Mesenchymal stem cell (in vitro differentiated cells and primary cell): Measurements from ENCODE around the gene AGPS.

ENCODE experiments used
- DNase-seq: peaks from one replicate; pipeline ENCODE4 v3.0.0-alpha.2; 2013
- H2AFZ ChIP-seq: one replicate; pipeline ENCODE4 v1.6.1; 2013; ENCODE audit warnings: low read depth, mild to moderate bottlenecking, control low read depth, inconsistent platforms, low read length, moderate library complexity
- H2AK5ac ChIP-seq: 2 replicates; pipeline ENCODE4 v1.6.1; 2013; ENCODE audit warnings: low read length, moderate library complexity, mild to moderate bottlenecking, inconsistent platforms; ENCODE audit not compliant: severe bottlenecking
- H2BK120ac ChIP-seq: one replicate; pipeline ENCODE4 v1.6.1; 2013; ENCODE audit warnings: low read depth, mild to moderate bottlenecking, inconsistent platforms, low read length, moderate library complexity
- H2BK12ac ChIP-seq, 2 experiments: one replicate each; pipeline ENCODE4 v1.6.1; 2013; ENCODE audit warnings: inconsistent platforms in 2 of 2, low read length in 2 of 2, mild to moderate bottlenecking in 2 of 2, moderate library complexity in 2 of 2, control low read depth in 1 of 2
- H2BK15ac ChIP-seq: one replicate; pipeline ENCODE4 v1.6.1; 2013; ENCODE audit warnings: mild to moderate bottlenecking, low read depth, inconsistent platforms; ENCODE audit not compliant: poor library complexity, severe bottlenecking
- H2BK5ac ChIP-seq: 2 replicates; pipeline ENCODE4 v1.6.1; 2013; ENCODE audit warnings: low read depth, mild to moderate bottlenecking, low read length, control low read depth, inconsistent platforms; ENCODE audit not compliant: poor library complexity, severe bottlenecking
- H3K14ac ChIP-seq, 2 experiments: one replicate each; pipeline ENCODE4 v1.6.1; 2013; ENCODE audit warnings: inconsistent platforms in 2 of 2, low read length in 2 of 2, control low read depth in 1 of 2, mild to moderate bottlenecking in 1 of 2, moderate library complexity in 1 of 2
- H3K18ac ChIP-seq, 2 experiments: one replicate each; pipeline ENCODE4 v1.6.1; 2013; ENCODE audit warnings: inconsistent platforms in 2 of 2, low read length in 2 of 2, control low read depth in 1 of 2, low read depth in 1 of 2, mild to moderate bottlenecking in 1 of 2
- H3K23ac ChIP-seq, 2 experiments: one replicate each; pipeline ENCODE4 v1.6.1; 2013; ENCODE audit warnings: inconsistent platforms in 2 of 2, low read length in 2 of 2, mild to moderate bottlenecking in 2 of 2, moderate library complexity in 2 of 2, control low read depth in 1 of 2
- H3K27ac ChIP-seq: 2 replicates; pipeline ENCODE4 v1.5.1; 2013; ENCODE audit warnings: mild to moderate bottlenecking, moderate library complexity, low read length, control low read depth, inconsistent platforms; ENCODE audit not compliant: poor library complexity, severe bottlenecking
- H3K27me3 ChIP-seq, 2 experiments: 2 replicates each; pipeline versions ENCODE4 v1.6.1 to v1.7.0; 2013; ENCODE audit warnings: low read length in 2 of 2, mild to moderate bottlenecking in 2 of 2, moderate library complexity in 2 of 2, control low read depth in 1 of 2, inconsistent platforms in 1 of 2; ENCODE audit not compliant: control insufficient read depth in 1 of 2, insufficient read depth in 1 of 2
- H3K36me3 ChIP-seq, 2 experiments: 2 replicates each; pipeline versions ENCODE4 v1.6.1 to v1.7.0; 2013; ENCODE audit warnings: low read length in 2 of 2, control low read depth in 1 of 2, inconsistent platforms in 1 of 2, low read depth in 1 of 2, mild to moderate bottlenecking in 1 of 2; ENCODE audit not compliant: insufficient read depth in 2 of 2, control insufficient read depth in 1 of 2
- H3K4ac ChIP-seq, 2 experiments: one replicate each; pipeline ENCODE4 v1.6.1; 2013; ENCODE audit warnings: inconsistent platforms in 2 of 2, low read length in 2 of 2, mild to moderate bottlenecking in 2 of 2, moderate library complexity in 2 of 2, control low read depth in 1 of 2, low read depth in 1 of 2
- H3K4me1 ChIP-seq: 2 replicates; pipeline ENCODE4 v1.6.1; 2013; ENCODE audit warnings: low read depth, low read length, control low read depth; ENCODE audit not compliant: control insufficient read depth, insufficient read depth
- H3K4me2 ChIP-seq: 2 replicates; pipeline ENCODE4 v1.6.1; 2013; ENCODE audit warnings: low read length, mild to moderate bottlenecking, inconsistent platforms; ENCODE audit not compliant: poor library complexity, severe bottlenecking
- H3K4me3 ChIP-seq, 2 experiments: 2 replicates each; pipeline versions ENCODE4 v1.5.1 to v1.7.0; 2013; ENCODE audit warnings: low read length in 2 of 2, mild to moderate bottlenecking in 2 of 2, control low read depth in 1 of 2, low read depth in 1 of 2; ENCODE audit not compliant: insufficient read depth in 1 of 2
- H3K79me1 ChIP-seq: replicated peaks from 2 replicates; pipeline ENCODE4 v1.6.1; 2013; ENCODE audit warnings: mild to moderate bottlenecking, control low read depth, low read length, inconsistent platforms; ENCODE audit not compliant: poor library complexity, severe bottlenecking
- H3K9ac ChIP-seq: 2 replicates; pipeline ENCODE4 v1.7.0; 2013; ENCODE audit warnings: mild to moderate bottlenecking, low read length, moderate library complexity
- H3K9me3 ChIP-seq: 2 replicates; pipeline ENCODE4 v1.7.0; 2013; ENCODE audit warnings: mild to moderate bottlenecking, low read length; ENCODE audit not compliant: control insufficient read depth
- H4K8ac ChIP-seq: one replicate; pipeline ENCODE4 v1.6.1; 2013; ENCODE audit warnings: inconsistent platforms, mild to moderate bottlenecking, low read length, moderate library complexity
- H4K91ac ChIP-seq: one replicate; pipeline ENCODE4 v1.6.1; 2013; ENCODE audit warnings: mild to moderate bottlenecking, low read length, inconsistent platforms
- WGBS: methylation state at CpG from one replicate; pipeline ENCODE4 v1.1.7; 2013; ENCODE audit warnings: mixed read lengths; 5-methylcytosine and 5-hydroxymethylcytosine counted together

AGPS gene

DNA sequence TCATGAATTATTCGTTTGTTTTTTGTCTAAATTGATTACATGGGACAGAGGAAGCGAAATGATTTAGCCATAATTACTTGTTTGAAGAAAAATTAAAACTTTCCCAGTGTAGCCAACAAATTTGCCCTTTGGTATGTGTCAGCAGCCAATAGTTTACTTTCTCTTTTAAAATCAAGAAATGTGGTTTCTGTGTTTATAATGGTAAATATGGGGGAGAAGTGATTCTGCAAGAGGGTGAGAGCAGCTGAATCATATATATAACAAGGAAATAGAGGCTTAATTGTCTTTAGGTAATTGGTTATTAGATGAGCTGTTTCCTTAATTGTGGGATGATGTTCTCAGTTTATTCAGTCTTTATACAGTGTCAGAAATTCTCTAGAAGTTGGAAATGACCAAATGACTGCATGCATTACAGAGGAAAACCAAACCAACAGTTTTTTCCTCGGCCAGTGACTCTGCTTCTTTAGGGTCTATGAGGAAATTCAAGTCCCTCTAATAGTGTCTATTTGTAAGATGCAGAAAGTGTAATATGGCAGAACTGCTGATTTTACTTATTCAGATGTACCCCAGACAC lies 132.9 kb downstream of the AGPS start:
- Histone ChIP-seq H3K18ac (no peak overlapping the region), H2BK5ac (no peak overlapping the region)
- 100% methylated on average over 1 of the region's 3 CpGs for WGBS

GRCh38 chr2:177528351-177528933 lies 135.9 kb downstream of the AGPS start:
- Histone ChIP-seq H3K18ac (no peak overlapping the region), H2BK12ac (no peak overlapping the region), H3K79me1 (peaks cover 3% of the 10 kb centered on the region), H2AFZ (no peak overlapping the region), H2BK120ac (no peak overlapping the region), H3K23ac (no peak overlapping the region), H3K9me3 (no peaks in the 10 kb centered on the region), H3K9ac (no peak overlapping the region), H3K27ac (no peak overlapping the region), H3K4me3 (no peak overlapping the region), H3K36me3 (peaks cover 0 to 13% of the 10 kb centered on the region in 2 experiments), H4K91ac (no peak overlapping the region), H3K4ac (no peak overlapping the region), H2AK5ac (no peak overlapping the region), H3K4me1 (no peaks in the 10 kb centered on the region), H3K27me3 (no peaks in the 10 kb centered on the region), H3K14ac (no peak overlapping the region), H4K8ac (no peak overlapping the region), H2BK5ac (no peak overlapping the region), H3K4me2 (no peak overlapping the region), H2BK15ac (no peak overlapping the region)
- no peak for DNase-seq

More for the DNA sequence above, 132.9 kb downstream of the AGPS start:
- Histone ChIP-seq H2BK15ac (no peak overlapping the region), H3K9ac (no peak overlapping the region), H3K9me3 (no peaks in the 10 kb centered on the region), H3K14ac (no peak overlapping the region), H2AFZ (no peak overlapping the region), H4K8ac (no peak overlapping the region), H3K4me1 (no peaks in the 10 kb centered on the region), H2BK120ac (no peak overlapping the region), H3K27me3 (no peaks in the 10 kb centered on the region), H3K4ac (no peak overlapping the region), H3K4me3 (no peak overlapping the region), H3K36me3 (peaks cover 0 to 18% of the 10 kb centered on the region in 2 experiments), H3K23ac (no peak overlapping the region), H4K91ac (no peak overlapping the region), H2AK5ac (no peak overlapping the region), H3K27ac (no peak overlapping the region), H3K4me2 (no peak overlapping the region), H3K79me1 (peaks cover 5% of the 10 kb centered on the region), H2BK12ac (no peak overlapping the region)
- DNase-seq, result peak; percentile 40

GRCh38 chr2:177529166-177529565 lies 136.6 kb downstream of the AGPS start:
- H3K27me3 ChIP-seq, result no peaks in the 10 kb centered on the region
- H2BK120ac ChIP-seq, result no peak overlapping the region
- no peak for DNase-seq
- no peak overlapping the region for H3K27ac ChIP-seq
- WGBS, result 100% methylated on average over 2 of the region's 3 CpGs
- no peak overlapping the region for H3K14ac ChIP-seq
- no peak overlapping the region for H3K4me3 ChIP-seq
- no peak overlapping the region for H3K9ac ChIP-seq
- no peak overlapping the region for H3K23ac ChIP-seq
- no peak overlapping the region for H3K4ac ChIP-seq
- H3K4me1 ChIP-seq, result no peaks in the 10 kb centered on the region
- no peak overlapping the region for H2BK15ac ChIP-seq
- H3K36me3 ChIP-seq, result peaks cover 0 to 5% of the 10 kb centered on the region in 2 experiments
- no peak overlapping the region for H2AK5ac ChIP-seq
- H3K4me2 ChIP-seq, result no peak overlapping the region
- no peak overlapping the region for H2BK5ac ChIP-seq
- no peak overlapping the region for H4K91ac ChIP-seq
- no peak overlapping the region for H3K18ac ChIP-seq
- H2AFZ ChIP-seq, result no peak overlapping the region
- no peaks in the 10 kb centered on the region for H3K9me3 ChIP-seq
- H3K79me1 ChIP-seq, result peaks cover 3% of the 10 kb centered on the region
- no peak overlapping the region for H2BK12ac ChIP-seq
- no peak overlapping the region for H4K8ac ChIP-seq

GRCh38 chr2:177530561-177530960 lies 138.0 kb downstream of the AGPS start:
- Histone ChIP-seq H3K9ac (no peak overlapping the region), H3K14ac (no peak overlapping the region), H3K4me3 (no peak overlapping the region), H3K36me3 (no peaks in the 10 kb centered on the region), H3K23ac (no peak overlapping the region), H3K9me3 (no peaks in the 10 kb centered on the region), H2AK5ac (no peak overlapping the region), H4K8ac (no peak overlapping the region), H3K27ac (no peak overlapping the region), H4K91ac (no peak overlapping the region), H3K4me1 (no peaks in the 10 kb centered on the region), H2BK5ac (no peak overlapping the region), H2BK120ac (no peak overlapping the region), H2BK15ac (no peak overlapping the region), H3K18ac (no peak overlapping the region), H2AFZ (no peak overlapping the region), H3K79me1 (peaks cover 3% of the 10 kb centered on the region), H3K27me3 (no peaks in the 10 kb centered on the region), H2BK12ac (no peak overlapping the region), H3K4ac (no peak overlapping the region), H3K4me2 (no peak overlapping the region)
- peak; percentile 23 for DNase-seq
